GM21390 (cell line): ENCODE data around the gene XRCC1.
"Not testable (repeated sequence)": the region's sequence is repeated elsewhere in the genome, so short reads cannot be mapped to it uniquely, and the experiment has no call there.

Experiments
- ATAC-seq: cut with Tn5 transposase; IDR thresholded peaks from one replicate; pipeline ENCODE4 v1.9.1; 2021; ENCODE audit not compliant: unreplicated experiment

The XRCC1 gene

DNA sequence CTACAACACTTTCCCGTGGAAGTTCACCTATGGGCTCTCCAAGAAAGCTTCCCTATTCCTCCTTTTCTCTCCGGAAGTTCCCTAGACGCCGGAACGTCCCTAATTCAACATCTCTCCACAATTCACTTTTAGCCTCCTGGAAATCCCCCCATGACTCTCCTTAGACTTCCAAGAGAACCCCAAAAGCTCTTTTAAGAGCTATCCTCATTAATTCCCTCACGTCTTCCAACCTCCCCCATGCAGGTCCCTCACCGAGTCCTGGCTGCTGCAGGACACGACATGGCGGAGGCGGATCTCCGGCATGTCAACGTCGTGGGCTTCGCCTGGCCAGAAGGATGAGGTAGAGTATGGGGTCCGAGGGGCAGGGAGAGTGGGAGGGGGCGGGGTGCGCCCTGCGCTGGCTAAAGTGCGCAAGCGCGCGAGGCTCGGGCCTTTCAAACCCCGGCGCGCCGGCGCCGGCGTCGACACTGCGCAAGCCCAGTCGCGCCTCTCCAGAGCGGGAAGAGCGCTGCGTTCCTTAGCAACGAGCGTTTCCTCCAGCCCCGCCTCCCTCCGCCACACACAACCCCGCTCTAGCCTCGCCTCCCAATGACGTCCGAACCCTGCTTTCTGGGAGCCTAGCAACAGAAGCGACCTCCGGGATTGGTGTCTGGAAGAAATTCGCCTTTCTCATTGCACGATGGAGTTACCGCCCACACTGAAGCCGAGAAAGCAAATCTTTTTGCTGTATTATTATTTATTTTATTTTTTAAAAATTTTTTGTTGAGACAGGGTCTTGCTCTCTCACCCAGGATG is at the start of gene XRCC1, which contains the start of gene PINLYP:
XRCC1 (minus strand) TSS at position 372 of the 795 bp plus-strand sequence; CDS start at position 303, 69 bp downstream.
PINLYP (plus strand) TSS at position 646 of the 795 bp plus-strand sequence. CDS start 1,391 bp downstream, outside the sequence.
- ATAC-seq, result peak; percentile 92

DNA sequence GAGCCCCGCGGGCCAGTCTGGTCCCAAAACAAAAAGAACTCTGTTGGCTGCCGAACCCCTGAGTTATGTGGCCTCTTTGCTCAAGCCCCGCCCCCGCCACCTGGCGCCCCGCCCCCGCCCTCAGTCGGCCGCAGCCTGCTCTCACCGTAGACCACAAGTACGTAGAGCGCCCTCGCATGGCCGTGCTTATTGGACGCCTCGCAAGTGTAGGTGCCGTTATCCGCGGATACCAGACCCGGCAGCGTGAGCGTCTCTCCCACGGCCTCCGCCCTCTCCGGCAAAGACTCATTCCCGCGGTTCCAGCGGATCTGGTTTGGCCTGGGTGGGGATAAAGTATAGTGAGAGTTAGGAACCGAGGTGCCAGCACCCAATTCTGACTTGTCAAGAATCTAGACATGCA is 49.6 kb upstream of the XRCC1 start:
- no peak for ATAC-seq

DNA sequence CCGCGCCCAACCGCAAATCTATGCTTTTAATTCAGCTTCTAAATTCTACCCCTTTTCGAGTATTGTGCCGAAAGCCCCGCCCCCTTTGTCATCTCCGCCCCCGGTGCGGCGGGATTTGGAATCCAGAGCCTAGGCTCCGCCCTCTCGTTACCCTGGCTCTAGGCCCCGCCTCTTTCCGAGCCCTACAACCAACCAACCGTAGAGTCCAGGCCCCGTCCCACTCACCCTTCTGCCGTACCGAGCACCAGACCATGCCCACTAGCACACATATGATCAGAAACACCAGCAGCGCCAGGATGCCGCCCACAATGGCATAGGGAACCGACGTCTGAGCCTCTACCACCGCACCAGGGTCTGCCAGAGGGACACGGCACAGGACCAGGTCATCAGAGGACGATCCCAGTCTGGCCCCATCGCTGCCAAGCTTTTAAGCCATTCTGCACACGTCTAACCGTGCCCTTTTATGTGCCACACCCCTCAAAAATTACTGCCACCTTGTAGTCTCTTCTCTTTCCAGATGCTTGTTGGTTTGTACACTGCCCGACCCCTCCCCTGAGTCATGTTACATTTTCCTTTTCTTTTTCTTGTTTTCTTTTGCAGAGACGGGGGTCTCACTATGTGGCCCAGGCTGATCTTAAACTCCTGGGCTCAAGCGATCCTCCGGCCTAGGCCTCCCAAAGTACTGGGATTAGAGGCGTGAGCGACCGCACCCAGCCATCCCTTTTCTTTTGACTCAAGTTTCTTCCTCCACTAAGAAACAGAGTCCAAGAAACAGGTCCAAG is 48.8 kb upstream of the XRCC1 start:
- ATAC-seq, result no peak

GRCh38 chr19:43622956-43623355 is 47.6 kb upstream of the XRCC1 start:
- no peak for ATAC-seq

GRCh38 chr19:43622070-43622469 is 46.7 kb upstream of the XRCC1 start:
- no peak for ATAC-seq

DNA sequence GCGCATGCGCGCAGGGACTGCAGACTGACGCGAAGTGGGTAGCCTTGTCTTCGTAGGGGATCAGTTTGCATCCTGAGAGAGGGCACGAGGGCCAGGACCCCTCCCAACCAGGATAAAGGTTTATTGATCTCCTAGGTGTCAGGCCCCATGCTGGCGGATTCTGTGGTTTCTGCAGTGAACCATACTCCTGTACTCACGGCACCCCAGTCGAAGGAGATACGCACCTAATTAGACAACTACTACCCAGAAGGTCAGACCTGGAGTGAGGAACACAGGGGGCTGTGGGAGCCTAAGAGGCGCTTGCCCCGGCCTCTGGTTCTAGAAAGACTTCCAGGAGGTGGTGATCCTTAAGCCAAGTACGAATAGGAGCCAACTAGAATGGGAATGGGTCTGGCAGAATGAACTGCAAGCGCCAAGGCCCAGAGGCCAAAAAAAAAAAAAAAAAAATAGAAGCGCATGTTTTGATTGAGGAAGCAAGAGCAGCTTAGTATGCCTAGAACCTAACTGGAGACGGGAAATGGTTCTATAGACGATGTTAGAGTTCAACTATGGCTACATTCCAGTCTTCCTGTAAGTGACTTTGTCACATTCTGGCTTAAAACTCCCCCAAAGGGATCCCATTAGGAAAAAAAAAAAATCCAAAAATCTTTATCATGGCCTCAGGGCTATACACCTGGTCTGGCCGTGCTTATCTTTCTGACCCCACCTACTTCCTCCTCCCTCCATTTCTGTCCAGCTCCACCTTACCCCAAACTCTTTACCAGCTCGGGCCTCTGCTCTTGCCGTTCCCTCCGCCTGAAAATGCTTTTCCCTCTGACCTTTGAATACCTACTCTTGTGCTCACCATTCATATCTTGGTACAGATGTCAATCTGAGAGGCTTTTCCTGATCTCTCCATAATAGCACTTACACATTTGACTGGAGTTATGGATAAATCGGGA is 45.0 kb upstream of the XRCC1 start:
- ATAC-seq, result no peak

DNA sequence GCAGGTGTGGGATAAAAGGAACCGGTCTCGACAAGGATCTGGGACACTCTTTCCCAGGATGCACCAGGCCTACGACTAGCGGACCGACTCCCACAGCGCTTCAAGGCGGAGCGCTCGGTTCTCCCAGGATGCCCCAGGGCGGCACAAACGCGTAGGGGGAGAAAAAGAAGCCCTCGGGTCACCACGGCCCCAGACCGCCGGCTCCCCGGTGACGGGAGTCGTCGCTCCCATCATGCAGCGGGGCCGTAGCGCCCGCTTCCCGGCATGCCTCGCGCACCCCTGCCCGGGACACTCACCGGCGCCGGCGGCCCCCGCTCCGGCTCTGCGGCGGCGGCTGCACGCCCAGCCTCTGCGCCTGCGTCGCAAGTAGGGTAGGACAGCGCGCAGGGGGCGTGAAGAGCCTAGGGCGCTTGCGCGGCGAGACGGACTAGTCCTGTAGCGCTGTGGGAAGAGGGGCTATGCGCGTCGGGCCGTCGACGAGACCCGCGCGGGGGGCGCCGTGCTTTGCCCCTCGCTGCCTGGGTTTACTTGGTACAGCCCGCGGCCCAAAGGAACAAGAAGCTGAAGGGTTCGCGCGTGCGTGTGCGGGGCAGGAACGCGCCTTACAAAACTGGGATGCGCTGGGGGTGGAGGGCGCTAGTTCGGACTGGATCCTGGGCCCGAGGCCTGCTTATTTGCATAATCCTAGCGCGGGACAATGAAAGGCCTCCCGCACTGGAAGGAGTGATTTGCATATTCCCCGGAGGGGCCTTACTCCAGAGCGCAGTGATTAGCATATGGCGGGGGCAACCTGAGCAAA is 44.1 kb upstream of the XRCC1 start, which contains the start of gene ZNF428:
ZNF428 (minus strand) TSS at position 368 of the 799 bp plus-strand sequence. CDS start 5,325 bp downstream, outside the sequence.
- peak; percentile 73 for ATAC-seq

GRCh38 chr19:43618921-43619261 is 43.6 kb upstream of the XRCC1 start:
- ATAC-seq, result peak; percentile 31

- ATAC-seq, result no peak
Observed at GRCh38 chr19:43616954-43617353, 41.6 kb upstream of the XRCC1 start.

DNA sequence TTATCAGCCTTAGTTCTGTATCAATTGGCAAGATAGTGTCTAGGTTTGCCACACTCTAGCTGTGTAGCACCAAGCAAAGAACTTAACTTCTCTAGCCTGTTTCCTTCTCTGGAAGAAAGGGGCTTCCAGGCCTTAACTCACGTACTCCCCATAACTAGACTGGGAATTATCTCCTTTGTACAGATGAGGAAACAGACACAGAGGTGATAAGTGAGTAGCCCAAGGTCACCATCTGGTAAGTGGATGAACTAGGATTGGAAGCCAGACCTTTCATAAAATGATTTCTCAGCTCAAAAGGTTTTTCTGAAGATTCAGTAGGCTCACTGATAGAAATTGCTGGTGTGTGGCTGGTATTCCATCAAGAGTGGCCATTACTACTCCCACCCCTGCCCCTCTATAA is 41.0 kb upstream of the XRCC1 start:
- ATAC-seq, result no peak

GRCh38 chr19:43612374-43612773 is 37.0 kb upstream of the XRCC1 start:
- no peak for ATAC-seq

GRCh38 chr19:43611788-43612187 is 36.5 kb upstream of the XRCC1 start, which contains the start of gene SRRM5:
Gene SRRM5 (plus strand): TSS chr19:43612088. CDS start chr19:43612122, 34 bp downstream.
- no peak for ATAC-seq

DNA sequence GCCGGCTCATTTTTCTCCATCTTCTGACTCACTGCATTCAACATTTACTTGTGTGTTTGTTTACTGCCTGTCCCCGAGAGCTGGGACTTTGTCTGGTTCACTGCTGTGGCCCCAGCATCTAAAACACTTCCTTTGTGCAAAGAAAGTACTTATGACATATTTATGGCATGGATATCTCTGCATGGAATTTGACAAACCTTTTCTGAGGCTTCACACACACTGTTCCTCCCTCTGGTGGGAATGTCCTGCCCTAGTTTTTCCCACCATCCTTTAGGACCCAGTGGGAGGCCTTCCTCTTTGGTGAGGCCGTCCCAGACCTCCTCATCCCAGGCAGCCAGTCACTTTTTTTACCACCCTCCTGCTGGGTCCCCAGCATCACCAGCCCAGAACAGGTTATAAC is 35.2 kb upstream of the XRCC1 start:
- ATAC-seq, result no peak

GRCh38 chr19:43609872-43610271 is 34.5 kb upstream of the XRCC1 start:
- ATAC-seq, result no peak

- ATAC-seq, result no peak
Observed at GRCh38 chr19:43607238-43608205, 32.2 kb upstream of the XRCC1 start.

DNA sequence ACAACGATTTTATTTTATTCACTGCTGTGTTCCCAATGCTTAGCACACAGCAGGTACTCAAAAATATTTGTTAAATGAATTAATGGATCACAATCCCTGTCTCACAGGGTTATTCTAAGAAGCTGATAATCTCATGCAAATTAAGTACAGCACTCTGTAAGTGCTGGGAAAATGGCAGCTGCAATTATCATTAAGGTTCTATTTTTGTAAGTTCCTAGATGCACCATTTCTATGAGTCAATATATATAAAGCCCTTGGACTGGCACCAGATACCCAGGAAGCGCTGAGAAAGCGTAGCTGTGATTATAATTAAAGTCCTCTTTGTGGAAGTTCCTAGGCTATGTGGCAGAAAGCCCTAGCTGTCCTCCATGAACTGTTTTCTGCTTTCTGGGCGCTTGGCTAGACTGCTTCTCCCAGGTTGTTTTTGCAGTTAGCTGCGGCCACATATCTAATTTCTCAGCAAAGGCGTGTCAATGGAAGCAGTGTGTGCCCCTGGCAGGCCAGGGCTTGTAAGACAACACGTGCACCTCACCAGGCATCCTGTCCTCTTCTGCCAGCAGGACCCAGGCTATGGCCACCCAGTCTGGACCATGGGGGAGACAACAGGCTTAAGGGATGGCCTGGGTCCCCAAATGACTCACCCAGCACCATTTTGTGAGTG is 31.4 kb upstream of the XRCC1 start:
- ATAC-seq, result no peak

DNA sequence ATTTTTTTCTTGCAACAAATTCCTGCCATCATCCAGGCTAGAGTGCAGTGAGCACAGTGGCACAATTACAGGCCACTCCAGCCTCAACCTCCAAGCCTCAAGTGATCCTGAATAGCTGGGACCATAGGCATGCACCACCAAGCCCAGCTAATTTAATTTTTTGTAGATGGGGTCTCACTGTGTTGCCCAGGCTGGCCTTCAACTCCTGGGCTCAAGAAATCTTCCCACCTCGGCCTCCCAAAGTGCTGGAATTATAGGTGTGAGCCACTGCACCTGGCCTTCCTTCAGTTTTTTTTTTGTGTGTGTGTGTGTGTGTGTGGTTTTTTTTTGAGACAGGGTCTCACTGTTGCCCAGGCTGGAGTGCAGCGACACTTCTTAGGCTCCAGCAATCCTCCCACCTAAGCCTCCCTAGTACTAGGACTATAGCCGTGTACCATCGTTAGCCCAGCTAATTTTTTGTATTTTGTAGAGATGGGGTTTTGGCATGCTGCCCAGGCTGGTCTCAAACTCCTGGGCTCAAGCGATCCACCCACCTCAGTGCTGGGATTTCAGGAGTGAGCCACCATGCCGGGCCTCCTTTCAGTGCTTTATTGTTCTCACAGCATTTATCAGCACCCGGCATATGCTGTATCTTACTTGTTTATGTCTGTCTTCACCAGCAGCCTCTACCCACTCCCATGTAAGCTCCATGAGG is 30.7 kb upstream of the XRCC1 start:
- no peak for ATAC-seq

- not testable (repeated sequence) for ATAC-seq
Observed at GRCh38 chr19:43600326-43600725, 25.0 kb upstream of the XRCC1 start.
